ENCODE results near the gene RAP1A.

The RAP1A gene

DNA sequence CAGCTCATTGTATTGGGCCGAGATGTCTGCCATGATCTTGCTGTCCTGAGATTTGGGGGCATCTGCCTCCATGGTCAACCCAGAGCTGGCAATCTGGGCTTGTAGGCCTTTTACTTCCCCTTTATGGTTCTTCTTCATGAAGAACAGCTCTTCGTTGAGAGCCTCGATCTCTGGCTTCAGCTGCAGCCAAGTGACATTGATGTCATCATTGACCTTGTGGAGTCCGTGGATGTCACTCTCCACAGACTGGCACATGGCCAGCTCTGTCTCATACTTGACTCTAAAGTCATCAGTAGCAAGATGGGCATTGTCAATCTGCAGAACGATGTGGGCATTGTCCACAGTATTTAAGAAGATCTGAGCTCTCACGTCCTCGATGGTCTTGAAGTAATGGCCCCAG, 29.2 kb downstream of the RAP1A start:
- no peaks in the 10 kb centered on the region for H3K27me3 ChIP-seq (ENCODE audit: control insufficient read depth, insufficient read depth, low read length)
- no peak overlapping the region for H3K27ac ChIP-seq (ENCODE audit: low read depth, low read length)
- no peak overlapping the region for H3K9ac ChIP-seq (ENCODE audit: low read depth, low read length)
- H3K4me1 ChIP-seq (ENCODE audit: control insufficient read depth, insufficient read depth, low read length), result no peaks in the 10 kb centered on the region
- no peaks in the 10 kb centered on the region for H3K36me3 ChIP-seq (ENCODE audit: control insufficient read depth, insufficient read depth, low read length)
- no peaks in the 10 kb centered on the region; the same call in 1 of the 2 replicates for H3K9me3 ChIP-seq (ENCODE audit: control insufficient read depth, insufficient read depth, low read length)
- H3K4me3 ChIP-seq (ENCODE audit: low read depth, low read length), result no peak overlapping the region

DNA sequence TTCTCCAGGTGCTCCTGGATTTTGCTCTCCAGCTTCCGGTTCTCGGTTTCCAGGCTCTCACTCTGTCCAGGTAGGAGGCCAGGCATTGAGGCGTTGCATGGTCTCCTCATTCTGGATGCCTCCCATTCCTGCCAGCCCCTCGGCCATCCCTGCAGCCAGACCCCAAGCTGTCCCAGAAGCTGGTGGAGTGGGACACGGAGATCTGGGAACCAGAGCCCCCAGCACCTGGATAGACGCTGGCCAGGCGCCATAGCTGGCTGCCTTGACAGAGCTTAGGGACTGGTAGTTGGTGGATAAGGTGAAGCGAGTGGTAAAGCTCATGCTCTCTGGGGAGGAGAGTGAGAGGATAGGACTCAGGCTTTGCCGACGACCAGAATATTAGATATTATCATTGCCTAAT, 29.6 kb downstream of the RAP1A start:
- Histone ChIP-seq H3K9me3 (ENCODE audit: control insufficient read depth, insufficient read depth, low read length) (no peaks in the 10 kb centered on the region; the same call in 1 of the 2 replicates), H3K27me3 (ENCODE audit: control insufficient read depth, insufficient read depth, low read length) (no peaks in the 10 kb centered on the region), H3K4me3 (ENCODE audit: low read depth, low read length) (no peak overlapping the region), H3K27ac (ENCODE audit: low read depth, low read length) (no peak overlapping the region), H3K9ac (ENCODE audit: low read depth, low read length) (no peak overlapping the region), H3K4me1 (ENCODE audit: control insufficient read depth, insufficient read depth, low read length) (no peaks in the 10 kb centered on the region), H3K36me3 (ENCODE audit: control insufficient read depth, insufficient read depth, low read length) (no peaks in the 10 kb centered on the region)

DNA sequence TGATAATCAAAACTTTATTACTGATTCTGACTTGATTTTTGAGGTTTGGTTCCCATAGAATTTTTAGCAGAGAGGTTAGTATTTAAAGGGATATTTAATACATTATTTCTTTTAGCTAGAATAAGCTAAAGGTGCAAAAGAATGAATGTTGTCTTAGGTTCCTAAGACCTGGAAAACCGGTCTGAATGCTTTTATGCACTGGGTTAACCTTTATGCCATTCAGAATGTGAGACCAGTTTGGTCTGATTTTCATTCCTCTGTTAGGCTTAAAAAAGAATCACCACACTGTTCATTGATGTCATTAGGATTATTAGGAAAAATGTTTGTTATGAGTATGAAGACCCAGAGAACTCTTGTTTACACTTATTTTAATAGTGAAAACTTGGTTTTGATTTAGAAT, 30.1 kb downstream of the RAP1A start:
- no peaks in the 10 kb centered on the region for H3K4me1 ChIP-seq (ENCODE audit: control insufficient read depth, insufficient read depth, low read length)
- H3K27me3 ChIP-seq (ENCODE audit: control insufficient read depth, insufficient read depth, low read length), result no peaks in the 10 kb centered on the region
- no peak overlapping the region for H3K9ac ChIP-seq (ENCODE audit: low read depth, low read length)
- H3K36me3 ChIP-seq (ENCODE audit: control insufficient read depth, insufficient read depth, low read length), result no peaks in the 10 kb centered on the region
- H3K4me3 ChIP-seq (ENCODE audit: low read depth, low read length), result no peak overlapping the region
- no peaks in the 10 kb centered on the region; the same call in 1 of the 2 replicates for H3K9me3 ChIP-seq (ENCODE audit: control insufficient read depth, insufficient read depth, low read length)
- no peak overlapping the region for H3K27ac ChIP-seq (ENCODE audit: low read depth, low read length)

DNA sequence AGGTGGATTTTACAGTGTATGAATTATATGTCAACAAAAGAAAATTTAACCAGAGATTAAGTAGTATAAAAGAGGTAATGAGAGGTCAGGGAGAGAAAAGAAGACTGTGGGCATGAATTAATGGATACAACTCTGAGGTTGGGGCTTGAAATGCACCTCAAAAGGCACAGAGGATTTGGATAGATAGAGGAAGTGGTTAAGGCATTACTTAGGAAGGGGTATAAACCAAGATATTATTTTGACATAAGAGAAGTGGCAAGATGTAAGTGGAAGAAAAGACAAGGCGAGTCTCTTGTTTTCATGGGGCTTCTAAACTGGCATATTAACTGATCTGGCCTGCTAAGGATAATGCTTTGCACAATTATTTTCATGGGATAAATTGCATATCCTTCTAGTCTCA, 34.1 kb downstream of the RAP1A start:
- Histone ChIP-seq H3K9ac (ENCODE audit: low read depth, low read length) (no peak overlapping the region), H3K27me3 (ENCODE audit: control insufficient read depth, insufficient read depth, low read length) (no peaks in the 10 kb centered on the region), H3K9me3 (ENCODE audit: control insufficient read depth, insufficient read depth, low read length) (no peaks in the 10 kb centered on the region)

DNA sequence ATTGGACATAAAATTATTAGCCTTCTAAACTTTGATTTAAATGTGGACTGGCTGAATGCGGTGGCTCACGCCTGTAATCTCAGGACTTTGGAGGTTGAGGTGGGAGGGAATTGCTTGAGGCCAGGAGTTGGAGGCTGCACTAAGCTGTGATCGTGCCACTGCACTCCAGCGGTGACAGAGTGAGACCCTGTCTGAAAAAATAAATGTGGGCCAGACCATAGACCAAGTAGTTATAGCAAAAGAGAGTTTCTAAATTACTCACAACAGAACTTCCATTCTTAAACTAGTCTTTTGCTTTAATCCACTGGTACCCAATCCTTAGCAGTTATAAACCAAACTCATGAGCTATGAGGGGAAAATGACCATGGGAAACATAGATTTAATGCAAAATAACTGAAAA, 35.2 kb downstream of the RAP1A start:
- H3K36me3 ChIP-seq (ENCODE audit: control insufficient read depth, insufficient read depth, low read length), result no peaks in the 10 kb centered on the region
- no peak overlapping the region for H3K9ac ChIP-seq (ENCODE audit: low read depth, low read length)
- H3K9me3 ChIP-seq (ENCODE audit: control insufficient read depth, insufficient read depth, low read length), result no peaks in the 10 kb centered on the region
- H3K4me1 ChIP-seq (ENCODE audit: control insufficient read depth, insufficient read depth, low read length), result peaks cover 21% of the 10 kb centered on the region
- H3K27ac ChIP-seq (ENCODE audit: low read depth, low read length), result no peak overlapping the region
- no peaks in the 10 kb centered on the region for H3K27me3 ChIP-seq (ENCODE audit: control insufficient read depth, insufficient read depth, low read length)
- no peak overlapping the region for H3K4me3 ChIP-seq (ENCODE audit: low read depth, low read length)

More for the DNA sequence above, 34.1 kb downstream of the RAP1A start:
- H3K27ac ChIP-seq (ENCODE audit: low read depth, low read length), result no peak overlapping the region
- no peaks in the 10 kb centered on the region for H3K36me3 ChIP-seq (ENCODE audit: control insufficient read depth, insufficient read depth, low read length)
- no peak overlapping the region for H3K4me3 ChIP-seq (ENCODE audit: low read depth, low read length)
- peaks cover 15% of the 10 kb centered on the region for H3K4me1 ChIP-seq (ENCODE audit: control insufficient read depth, insufficient read depth, low read length)

DNA sequence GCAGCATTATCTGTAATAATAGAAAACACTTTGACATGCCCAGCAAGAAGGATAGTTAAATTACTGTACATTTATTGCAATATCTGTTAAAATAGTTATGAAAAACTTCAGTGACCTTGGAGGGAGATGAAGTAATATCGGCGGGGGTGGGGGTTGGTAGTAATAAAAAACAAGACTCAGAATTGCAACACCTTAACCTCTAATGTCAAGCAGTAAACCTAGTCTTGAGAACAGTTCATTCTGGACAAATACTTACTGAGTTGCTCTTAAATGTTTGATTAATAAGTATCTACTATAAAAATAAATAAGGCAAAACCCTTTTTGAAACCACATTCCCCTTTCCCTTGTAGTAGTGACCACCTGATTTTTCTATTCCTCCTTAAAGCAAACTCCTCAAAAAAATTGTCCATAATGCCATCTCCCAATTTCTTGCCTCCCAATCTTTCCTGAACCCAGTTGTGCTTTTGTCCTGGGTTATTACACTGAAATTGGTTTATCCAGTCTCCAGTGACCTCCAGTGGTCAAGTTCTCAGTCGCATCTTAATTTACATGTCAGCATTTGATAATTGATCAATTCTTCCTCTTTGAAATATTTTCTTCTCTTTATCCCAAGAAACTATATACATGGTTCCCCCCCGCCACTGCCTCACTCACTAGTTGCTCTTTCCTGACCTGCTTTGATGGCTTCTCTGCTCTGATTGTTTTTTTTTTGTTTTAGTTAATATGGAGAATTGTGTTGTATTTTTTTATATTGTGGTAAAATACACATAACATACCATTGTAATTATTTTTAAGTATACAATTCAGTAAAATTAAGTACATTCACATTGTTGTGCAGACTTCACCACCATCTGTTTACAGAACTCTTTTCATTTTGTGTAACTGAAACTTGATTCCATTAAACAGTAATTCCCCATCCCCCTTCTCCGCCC, 36.8 kb downstream of the RAP1A start:
- Histone ChIP-seq H3K36me3 (ENCODE audit: control insufficient read depth, insufficient read depth, low read length) (no peaks in the 10 kb centered on the region), H3K9me3 (ENCODE audit: control insufficient read depth, insufficient read depth, low read length) (no peaks in the 10 kb centered on the region), H3K27me3 (ENCODE audit: control insufficient read depth, insufficient read depth, low read length) (no peaks in the 10 kb centered on the region), H3K9ac (ENCODE audit: low read depth, low read length) (no peak overlapping the region), H3K4me1 (ENCODE audit: control insufficient read depth, insufficient read depth, low read length) (peaks cover 25% of the 10 kb centered on the region), H3K4me3 (ENCODE audit: low read depth, low read length) (no peak overlapping the region), H3K27ac (ENCODE audit: low read depth, low read length) (no peak overlapping the region)

DNA sequence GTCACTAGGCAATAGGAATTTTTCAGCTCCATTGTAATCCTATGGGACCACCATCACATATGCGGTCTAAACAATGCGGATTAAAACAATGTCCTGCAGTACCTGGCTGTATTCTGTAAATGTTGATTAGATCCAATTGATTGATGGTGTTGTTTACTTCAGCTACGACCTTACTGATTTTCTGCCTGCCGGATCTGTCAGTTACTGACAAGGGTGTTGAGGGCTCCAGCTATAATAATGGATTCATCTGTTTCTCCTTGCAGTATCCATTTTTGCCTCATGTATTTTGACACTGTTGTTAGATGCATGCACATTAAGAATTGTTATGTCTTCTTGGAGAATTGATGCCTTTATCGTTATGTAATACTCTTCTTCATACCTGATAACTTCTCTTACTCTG, 39.0 kb downstream of the RAP1A start:
- no peak overlapping the region for H3K27ac ChIP-seq (ENCODE audit: low read depth, low read length)
- H3K4me1 ChIP-seq (ENCODE audit: control insufficient read depth, insufficient read depth, low read length), result peaks cover 25% of the 10 kb centered on the region
- H3K9me3 ChIP-seq (ENCODE audit: control insufficient read depth, insufficient read depth, low read length), result no peaks in the 10 kb centered on the region
- H3K36me3 ChIP-seq (ENCODE audit: control insufficient read depth, insufficient read depth, low read length), result no peaks in the 10 kb centered on the region
- H3K27me3 ChIP-seq (ENCODE audit: control insufficient read depth, insufficient read depth, low read length), result no peaks in the 10 kb centered on the region
- H3K9ac ChIP-seq (ENCODE audit: low read depth, low read length), result no peak overlapping the region
- no peak overlapping the region for H3K4me3 ChIP-seq (ENCODE audit: low read depth, low read length)

DNA sequence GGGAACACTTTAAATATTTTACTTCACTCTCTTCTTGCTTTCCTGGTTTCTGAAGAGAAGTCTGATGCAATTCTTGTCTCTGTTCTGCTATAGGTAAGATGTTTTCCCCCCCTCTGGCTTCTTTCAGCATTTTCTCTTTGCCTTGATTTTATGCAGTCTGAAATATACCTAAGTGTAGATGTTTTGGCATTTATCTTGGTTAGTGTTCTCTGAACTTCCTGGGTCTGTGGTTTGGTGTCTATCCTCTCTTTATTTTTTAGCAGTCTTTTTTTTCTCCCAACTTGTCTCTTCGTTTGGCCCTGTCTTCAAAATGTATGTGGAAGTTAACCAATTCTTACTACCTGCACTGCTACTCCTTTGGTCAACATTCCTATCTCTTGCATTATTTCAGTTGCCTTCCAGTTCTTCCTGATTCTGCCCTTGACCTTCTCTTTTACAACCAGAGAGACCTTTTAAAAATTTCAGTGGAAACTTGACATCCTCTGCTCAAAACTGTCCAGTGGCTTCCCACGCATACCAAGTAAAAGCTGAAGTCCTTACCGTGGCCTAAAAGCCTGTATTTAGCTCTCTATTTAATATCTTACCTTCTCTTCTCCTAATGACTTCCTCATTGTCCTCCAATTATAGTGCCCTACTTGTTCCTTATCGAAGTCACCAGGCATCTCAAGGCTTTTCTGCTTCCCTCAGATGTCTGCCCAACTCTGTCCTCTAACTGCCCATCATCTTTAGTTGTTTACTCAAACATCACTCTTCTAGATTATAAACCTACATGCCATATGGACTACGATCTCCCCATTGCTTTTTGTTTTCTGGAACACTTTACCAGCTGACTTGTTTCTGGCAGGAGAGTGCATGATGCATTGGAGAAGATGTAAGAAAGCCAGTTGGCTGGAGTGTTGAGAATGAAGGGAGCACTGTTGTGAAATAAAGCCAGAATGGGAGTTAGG, 40.9 kb downstream of the RAP1A start:
- Histone ChIP-seq H3K9ac (ENCODE audit: low read depth, low read length) (no peak overlapping the region), H3K9me3 (ENCODE audit: control insufficient read depth, insufficient read depth, low read length) (no peaks in the 10 kb centered on the region), H3K4me1 (ENCODE audit: control insufficient read depth, insufficient read depth, low read length) (peaks cover 25% of the 10 kb centered on the region), H3K36me3 (ENCODE audit: control insufficient read depth, insufficient read depth, low read length) (no peaks in the 10 kb centered on the region), H3K27me3 (ENCODE audit: control insufficient read depth, insufficient read depth, low read length) (no peaks in the 10 kb centered on the region), H3K4me3 (ENCODE audit: low read depth, low read length) (no peak overlapping the region), H3K27ac (ENCODE audit: low read depth, low read length) (no peak overlapping the region)

DNA sequence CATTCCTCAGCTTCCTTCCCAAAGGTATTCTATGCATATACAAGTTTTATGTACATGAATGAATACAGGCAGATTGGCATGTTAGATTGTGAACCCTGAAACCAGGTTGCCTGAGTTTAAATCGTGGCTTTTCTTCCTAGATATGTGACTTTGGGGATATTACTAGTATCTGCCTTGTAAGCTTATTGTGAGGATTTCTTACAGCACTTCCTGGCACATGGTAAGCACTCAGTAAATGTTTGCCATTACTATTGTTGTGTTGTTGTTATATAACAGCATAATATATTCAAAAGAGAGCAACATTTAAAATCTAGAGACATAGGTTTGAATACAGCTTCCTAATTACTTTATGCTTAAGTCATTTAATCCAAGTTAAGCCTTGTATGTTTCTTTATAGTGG, 45.1 kb downstream of the RAP1A start:
- Histone ChIP-seq H3K9me3 (ENCODE audit: control insufficient read depth, insufficient read depth, low read length) (no peaks in the 10 kb centered on the region), H3K4me3 (ENCODE audit: low read depth, low read length) (no peak overlapping the region), H3K27me3 (ENCODE audit: control insufficient read depth, insufficient read depth, low read length) (no peaks in the 10 kb centered on the region), H3K36me3 (ENCODE audit: control insufficient read depth, insufficient read depth, low read length) (peaks cover 4% of the 10 kb centered on the region; the same call in 1 of the 2 replicates), H3K4me1 (ENCODE audit: control insufficient read depth, insufficient read depth, low read length) (peaks cover 6% of the 10 kb centered on the region), H3K9ac (ENCODE audit: low read depth, low read length) (no peak overlapping the region), H3K27ac (ENCODE audit: low read depth, low read length) (no peak overlapping the region)

DNA sequence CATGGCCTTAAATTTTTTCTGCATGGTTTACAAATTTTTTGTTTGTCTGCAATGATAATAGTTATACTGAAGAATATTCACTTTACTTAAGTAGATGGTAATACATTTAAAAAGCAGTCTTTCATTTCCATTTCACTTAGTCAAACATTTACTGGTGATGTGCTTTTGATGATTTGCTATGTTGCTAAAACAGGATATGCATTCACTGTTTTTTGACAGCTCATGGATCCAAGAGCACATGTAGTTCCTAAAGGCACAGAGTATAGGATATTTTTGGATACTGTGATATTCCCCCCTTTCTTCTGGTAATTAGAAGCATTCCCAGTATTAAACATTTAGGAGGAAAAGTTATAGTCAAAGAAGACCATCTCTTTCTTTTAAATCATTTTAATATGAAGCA, 45.9 kb downstream of the RAP1A start:
- Histone ChIP-seq H3K9ac (ENCODE audit: low read depth, low read length) (no peak overlapping the region), H3K27me3 (ENCODE audit: control insufficient read depth, insufficient read depth, low read length) (no peaks in the 10 kb centered on the region)

DNA sequence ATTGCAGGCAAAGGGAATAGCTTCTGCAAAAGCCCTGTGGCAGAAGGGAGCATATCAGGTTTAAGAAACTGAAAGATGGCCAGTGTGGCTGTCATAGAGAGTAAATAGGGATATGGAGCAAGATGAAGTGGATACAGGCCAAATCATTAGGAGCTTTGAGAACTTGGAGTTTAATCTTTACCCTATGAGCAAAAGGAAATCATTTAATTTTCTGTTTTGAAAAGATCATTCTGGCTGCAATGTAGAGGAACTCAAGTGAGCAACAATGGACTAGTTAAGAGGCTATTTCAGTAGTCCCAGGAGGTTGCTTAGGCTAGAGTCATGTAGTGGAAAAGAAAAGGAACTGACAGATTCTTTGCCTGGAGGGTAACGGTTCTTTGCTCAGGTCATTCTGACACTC, 47.2 kb downstream of the RAP1A start:
- no peaks in the 10 kb centered on the region for H3K27me3 ChIP-seq (ENCODE audit: control insufficient read depth, insufficient read depth, low read length)
- no peaks in the 10 kb centered on the region for H3K9me3 ChIP-seq (ENCODE audit: control insufficient read depth, insufficient read depth, low read length)
- H3K4me3 ChIP-seq (ENCODE audit: low read depth, low read length), result no peak overlapping the region
- H3K9ac ChIP-seq (ENCODE audit: low read depth, low read length), result no peak overlapping the region
- H3K36me3 ChIP-seq (ENCODE audit: control insufficient read depth, insufficient read depth, low read length), result peaks cover 4% of the 10 kb centered on the region; the same call in 1 of the 2 replicates
- H3K27ac ChIP-seq (ENCODE audit: low read depth, low read length), result no peak overlapping the region
- H3K4me1 ChIP-seq (ENCODE audit: control insufficient read depth, insufficient read depth, low read length), result no peaks in the 10 kb centered on the region

More for the DNA sequence above, 45.9 kb downstream of the RAP1A start:
- Histone ChIP-seq H3K36me3 (ENCODE audit: control insufficient read depth, insufficient read depth, low read length) (peaks cover 4% of the 10 kb centered on the region; the same call in 1 of the 2 replicates), H3K9me3 (ENCODE audit: control insufficient read depth, insufficient read depth, low read length) (no peaks in the 10 kb centered on the region), H3K4me3 (ENCODE audit: low read depth, low read length) (no peak overlapping the region), H3K4me1 (ENCODE audit: control insufficient read depth, insufficient read depth, low read length) (no peaks in the 10 kb centered on the region), H3K27ac (ENCODE audit: low read depth, low read length) (no peak overlapping the region)
